Frontal cortex (tissue), 4 donors: Measurements from ENCODE around the gene WDFY4. TPM values are rescaled to one million over a fixed set of nuclear protein-coding genes. Genes with fewer than 3 reads are reported as not detected.

Experiments used
- DNase-seq, 2 donors: peaks; one replicate each; pipeline ENCODE4 v3.0.0; 2012; ENCODE audit warnings: low spot score in 2 of 2
- FAIRE-seq: peaks from 2 replicates; lab custom pipeline; 2012; peaks lifted over from hg19 to GRCh38; lab: Jason Lieb, UNC
- total RNA-seq: library from RNA; depleted of rRNA; stranded (reverse); fragments of >200 nt; gene quantifications from one replicate; pipeline ENCODE4 v1.2.3, GENCODE V29; 2014
- donor health status: control.
- donor health status: control.
- donor health status: control.

Gene WDFY4
- total RNA-seq, 1 donor from 2014 or later: 0.41 TPM

- FAIRE-seq (no peak), DNase-seq (no peak)
These were observed 241.6 kb downstream of the WDFY4 start for GRCh38 chr10:48926255-48926654.

- no peak for DNase-seq
- FAIRE-seq: no peak
These were observed 242.3 kb downstream of the WDFY4 start for GRCh38 chr10:48926764-48927540.

- no peak for FAIRE-seq
- no peak for DNase-seq
These were observed 244.8 kb downstream of the WDFY4 start for GRCh38 chr10:48929413-48929990.

- no peak for FAIRE-seq
- no peak for DNase-seq
These were observed 246.5 kb downstream of the WDFY4 start for GRCh38 chr10:48931188-48931587.

GRCh38 chr10:48932831-48933664 is 248.4 kb downstream of the WDFY4 start:
- FAIRE-seq: no peak
- DNase-seq: no peak

GRCh38 chr10:48934672-48935501 is 250.2 kb downstream of the WDFY4 start:
- no peak for FAIRE-seq

GRCh38 chr10:48935577-48935976 is 250.9 kb downstream of the WDFY4 start:
- DNase-seq (no peak), FAIRE-seq (no peak)

More at GRCh38 chr10:48934672-48935501, 250.2 kb downstream of the WDFY4 start:
- no peak for DNase-seq

- FAIRE-seq: no peak
- DNase-seq: no peak
These were observed 253.1 kb downstream of the WDFY4 start for GRCh38 chr10:48937796-48938195.

GRCh38 chr10:48938281-48938680 is 253.6 kb downstream of the WDFY4 start:
- no peak for FAIRE-seq

GRCh38 chr10:48938990-48939536 is 254.4 kb downstream of the WDFY4 start:
- no peak for DNase-seq
- FAIRE-seq: no peak

More at GRCh38 chr10:48938281-48938680, 253.6 kb downstream of the WDFY4 start:
- DNase-seq: no peak

GRCh38 chr10:48939790-48940325 is 255.2 kb downstream of the WDFY4 start, which contains the start of gene LRRC18:
Gene LRRC18, minus strand, starts transcription at chr10:48939840. Its CDS starts 25,685 bp downstream, at chr10:48914155.
- no peak for DNase-seq
- FAIRE-seq: no peak

- no peak for FAIRE-seq
- no peak for DNase-seq
These were observed 255.7 kb downstream of the WDFY4 start for GRCh38 chr10:48940372-48940771.

GRCh38 chr10:48940958-48941357 is 256.3 kb downstream of the WDFY4 start:
- DNase-seq: no peak
- FAIRE-seq: no peak

GRCh38 chr10:48941427-48942075 is 256.9 kb downstream of the WDFY4 start:
- no peak for FAIRE-seq
- no peak for DNase-seq

GRCh38 chr10:48943096-48943495 is 258.4 kb downstream of the WDFY4 start:
- no peak for DNase-seq
- no peak for FAIRE-seq

- no peak for DNase-seq
- FAIRE-seq: no peak
These were observed 259.5 kb downstream of the WDFY4 start for GRCh38 chr10:48944171-48944570.

- FAIRE-seq (no peak), DNase-seq (no peak)
These were observed 260.9 kb downstream of the WDFY4 start for GRCh38 chr10:48945441-48946130.

- DNase-seq (no peak), FAIRE-seq (no peak)
These were observed 261.7 kb downstream of the WDFY4 start for GRCh38 chr10:48946332-48946731.
